Measurements from ENCODE around the gene SMYD4. TPM values are rescaled to one million over a fixed set of nuclear protein-coding genes. Genes with fewer than 3 reads are reported as not detected.

The SMYD4 gene
- total and polyA plus RNA-seq, 2 experiments from 2014 or later = 17.0 to 21.9 TPM

GRCh38 chr17:1729966-1730325 lies 99.8 kb downstream of the SMYD4 start (continued):
- no peak for TF ChIP-seq CREB1 (CRISPR knock-in tag; IDR thresholded peaks at IDR 0.05; ENCODE audit: low read depth)
- no peak for TF ChIP-seq POLR2AphosphoS5 (IDR thresholded peaks at IDR 0.05; ENCODE audit: low read depth)

Other genes with a start within 250 kb of the SMYD4 start
- gene SLC43A2, start 201.1 kb downstream of the SMYD4 start, total RNA-seq (2014; rRNA removed; shearing (Covaris generic)) = 7.1 and 9.8 TPM in 2 replicates
- 2.2 and 2.5 TPM in 2 replicates for gene SLC43A2, start 201.1 kb downstream of the SMYD4 start, polyA plus RNA-seq (2016; fragmentation: Nextera tagmentation; extraction: Ambion mirVana)
- gene SCARF1, start 184.2 kb downstream of the SMYD4 start, total RNA-seq (2014; rRNA removed; shearing (Covaris generic)) = 1.0 and 1.6 TPM in 2 replicates
- gene SCARF1, start 184.2 kb downstream of the SMYD4 start, polyA plus RNA-seq (2016; fragmentation: Nextera tagmentation; extraction: Ambion mirVana) = 0.63 and 0.76 TPM in 2 replicates
- gene RILP, start 180.0 kb downstream of the SMYD4 start, total RNA-seq (2014; rRNA removed; shearing (Covaris generic)) = 9.2 and 17.4 TPM in 2 replicates
- 8.6 and 10.8 TPM in 2 replicates for gene RILP, start 180.0 kb downstream of the SMYD4 start, polyA plus RNA-seq (2016; fragmentation: Nextera tagmentation; extraction: Ambion mirVana)
- gene PRPF8, start 145.0 kb downstream of the SMYD4 start, total RNA-seq (2014; rRNA removed; shearing (Covaris generic)) = 231 and 246 TPM in 2 replicates
- gene PRPF8, start 145.0 kb downstream of the SMYD4 start, polyA plus RNA-seq (2016; fragmentation: Nextera tagmentation; extraction: Ambion mirVana) = 175 and 178 TPM in 2 replicates
- 0.58 and 1.4 TPM in 2 replicates for gene TLCD2, start 119.5 kb downstream of the SMYD4 start, total RNA-seq (2014; rRNA removed; shearing (Covaris generic))
- 0.64 and 0.70 TPM in 2 replicates for gene TLCD2, start 119.5 kb downstream of the SMYD4 start, polyA plus RNA-seq (2016; fragmentation: Nextera tagmentation; extraction: Ambion mirVana)
- 14.5 and 17.6 TPM in 2 replicates for gene WDR81, start 105.2 kb downstream of the SMYD4 start, total RNA-seq (2014; rRNA removed; shearing (Covaris generic))
- 3.5 and 3.7 TPM in 2 replicates for gene WDR81, start 105.2 kb downstream of the SMYD4 start, polyA plus RNA-seq (2016; fragmentation: Nextera tagmentation; extraction: Ambion mirVana)
- 0.47 and 0.66 TPM in 2 replicates for gene SERPINF2, start 87.0 kb downstream of the SMYD4 start, total RNA-seq (2014; rRNA removed; shearing (Covaris generic))
- 1.2 and 1.5 TPM in 2 replicates for gene SERPINF2, start 87.0 kb downstream of the SMYD4 start, polyA plus RNA-seq (2016; fragmentation: Nextera tagmentation; extraction: Ambion mirVana)
- gene SERPINF1, start 67.8 kb downstream of the SMYD4 start, total RNA-seq (2014; rRNA removed; shearing (Covaris generic)) = 40.7 and 41.4 TPM in 2 replicates
- 22.1 and 24.4 TPM in 2 replicates for gene SERPINF1, start 67.8 kb downstream of the SMYD4 start, polyA plus RNA-seq (2016; fragmentation: Nextera tagmentation; extraction: Ambion mirVana)
- 42.5 and 52.1 TPM in 2 replicates for gene RPA1, start 103 bp upstream of the SMYD4 start, total RNA-seq (2014; rRNA removed; shearing (Covaris generic))
- 26.7 and 33.7 TPM in 2 replicates for gene RPA1, start 103 bp upstream of the SMYD4 start, polyA plus RNA-seq (2016; fragmentation: Nextera tagmentation; extraction: Ambion mirVana)
- gene RTN4RL1, start 195.4 kb upstream of the SMYD4 start, total RNA-seq (2014; rRNA removed; shearing (Covaris generic)) = 0.17 TPM in 1 of 2 replicates, not detected in the other
- gene RTN4RL1, start 195.4 kb upstream of the SMYD4 start, polyA plus RNA-seq (2016; fragmentation: Nextera tagmentation; extraction: Ambion mirVana) = not detected in 2 replicates
- gene DPH1, start 200.3 kb upstream of the SMYD4 start, total RNA-seq (2014; rRNA removed; shearing (Covaris generic)) = 22.3 and 28.2 TPM in 2 replicates
- gene DPH1, start 200.3 kb upstream of the SMYD4 start, polyA plus RNA-seq (2016; fragmentation: Nextera tagmentation; extraction: Ambion mirVana) = 9.0 and 11.8 TPM in 2 replicates
- gene OVCA2, start 212.1 kb upstream of the SMYD4 start, total RNA-seq (2014; rRNA removed; shearing (Covaris generic)) = 21.3 and 24.8 TPM in 2 replicates
- 14.9 and 15.9 TPM in 2 replicates for gene OVCA2, start 212.1 kb upstream of the SMYD4 start, polyA plus RNA-seq (2016; fragmentation: Nextera tagmentation; extraction: Ambion mirVana)
- 0.17 TPM in 1 of 2 replicates, not detected in the other for gene HIC1, start 225.2 kb upstream of the SMYD4 start, total RNA-seq (2014; rRNA removed; shearing (Covaris generic))
- 0.23 and 0.26 TPM in 2 replicates for gene HIC1, start 225.2 kb upstream of the SMYD4 start, polyA plus RNA-seq (2016; fragmentation: Nextera tagmentation; extraction: Ambion mirVana)